GM18526 (cell line): Measurements from ENCODE around the gene CNKSR2.

Experiments
- POLR2A ChIP-seq: IDR thresholded peaks from 3 replicates; pipeline ENCODE4 v1.6.1; 2011; ENCODE audit not compliant: insufficient read length; ENCODE audit errors: extremely low read depth

CNKSR2 gene

GRCh38 chrX:21374163-21374993 is at the start of gene CNKSR2:
Gene CNKSR2 (plus strand): TSS chrX:21374418. CDS start chrX:21374898, 480 bp downstream.
- no peak for TF ChIP-seq POLR2A

- TF ChIP-seq POLR2A, result no peak
Measured at GRCh38 chrX:21354725-21355124, 19.5 kb upstream of the CNKSR2 start.

- no peak for TF ChIP-seq POLR2A
Measured at GRCh38 chrX:21355831-21356230, 18.4 kb upstream of the CNKSR2 start.

GRCh38 chrX:21369613-21370012 is 4.6 kb upstream of the CNKSR2 start:
- no peak for TF ChIP-seq POLR2A

- TF ChIP-seq POLR2A, result no peak
Measured at GRCh38 chrX:21373001-21373400, 1.2 kb upstream of the CNKSR2 start.

GRCh38 chrX:21373637-21374162 is 518 bp upstream of the CNKSR2 start:
- no peak for TF ChIP-seq POLR2A

GRCh38 chrX:21374994-21375707 is 933 bp downstream of the CNKSR2 start:
- no peak for TF ChIP-seq POLR2A

- no peak for TF ChIP-seq POLR2A
Measured at GRCh38 chrX:21375708-21376009, 1.4 kb downstream of the CNKSR2 start.

GRCh38 chrX:21376636-21377035 is 2.4 kb downstream of the CNKSR2 start:
- no peak for TF ChIP-seq POLR2A

GRCh38 chrX:21379991-21380390 is 5.8 kb downstream of the CNKSR2 start:
- no peak for TF ChIP-seq POLR2A

GRCh38 chrX:21382715-21383114 is 8.5 kb downstream of the CNKSR2 start:
- TF ChIP-seq POLR2A, result no peak

GRCh38 chrX:21383546-21383945 is 9.3 kb downstream of the CNKSR2 start:
- no peak for TF ChIP-seq POLR2A

- no peak for TF ChIP-seq POLR2A
Measured at GRCh38 chrX:21384178-21384577, 10.0 kb downstream of the CNKSR2 start.

- no peak for TF ChIP-seq POLR2A
Measured at GRCh38 chrX:21394792-21395191, 20.6 kb downstream of the CNKSR2 start.

GRCh38 chrX:21398426-21398825 is 24.2 kb downstream of the CNKSR2 start:
- no peak for TF ChIP-seq POLR2A

- no peak for TF ChIP-seq POLR2A
Measured at GRCh38 chrX:21400408-21401121, 26.3 kb downstream of the CNKSR2 start.
